GM12878 (cell line): Measurements from ENCODE around the gene LCN12. TPM values are rescaled to one million over a fixed set of nuclear protein-coding genes. Genes with fewer than 3 reads are reported as not detected.

Experiments
- ATAC-seq: fragments of 200-7000 bp; cut with Tn5 transposase; 3 replicates; pipeline ENCODE4 v1.9.1; 2020; ENCODE audit warnings: mild to moderate bottlenecking, moderate library complexity
- BruUV-seq: library from RNA; stranded (reverse); fragments of 400-500 nt; replicated peaks from 2 replicates; lab custom pipeline; 2021; lab: Mats Ljungman, UMichigan
- CTCF ChIA-PET: fragments of 300-600 bp; sonication (Branson Sonifier 250); formaldehyde crosslinking; extraction: SDS; loops from one replicate; lab custom pipeline; 2021; ENCODE audit warnings: inconsistent platforms; lab: Yijun Ruan, JAX
- POLR2A ChIA-PET: fragments of 350-600 bp; formaldehyde crosslinking; extraction: SDS; loops from one replicate; lab custom pipeline; 2021; ENCODE audit warnings: inconsistent platforms; lab: Charles Lee
- RAD21 ChIA-PET: fragments of 300-600 bp; sonication (Branson Sonifier 250); formaldehyde crosslinking; loops from one replicate; lab custom pipeline; 2023; ENCODE audit warnings: antibody characterized with exemption; ENCODE audit not compliant: unreplicated experiment; lab: Charles Lee
- SMC1A ChIA-PET: fragments of 300-600 bp; sonication (Branson Sonifier 250); formaldehyde crosslinking; loops from one replicate; lab custom pipeline; 2023; ENCODE audit not compliant: unreplicated experiment, uncharacterized antibody; lab: Charles Lee
- DNase-seq: peaks from one replicate; pipeline ENCODE4 v3.0.0-alpha.2; 2011; ENCODE audit warnings: low read depth, low spot score
- FAIRE-seq: peaks from 3 replicates; lab custom pipeline; 2011; peaks lifted over from hg19 to GRCh38; lab: Jason Lieb, UNC
- H2AFZ ChIP-seq: 2 replicates; pipeline ENCODE4 v1.6.0; 2011; ENCODE audit warnings: low read depth, low read length, control low read depth; ENCODE audit not compliant: control insufficient read depth
- H3K27ac ChIP-seq: 2 replicates; pipeline ENCODE4 v1.5.1; 2011; ENCODE audit warnings: control low read depth; ENCODE audit not compliant: control insufficient read depth, insufficient read depth
- H3K27me3 ChIP-seq, 2 experiments: replicated peaks in 1 of 2; 2 replicates each; pipeline versions ENCODE4 v1.6.0 to v1.6.1; 2011; ENCODE audit warnings: low read length in 1 of 2; ENCODE audit not compliant: control insufficient read depth in 2 of 2, insufficient read depth in 2 of 2
- H3K36me3 ChIP-seq, 2 experiments: 2 replicates each; pipeline ENCODE4 v1.5.1; 2011; ENCODE audit warnings: low read length in 1 of 2; ENCODE audit not compliant: control insufficient read depth in 2 of 2, insufficient read depth in 2 of 2
- H3K4me1 ChIP-seq: 2 replicates; pipeline ENCODE4 v1.6.1; 2011; ENCODE audit warnings: mild to moderate bottlenecking, low read length, moderate library complexity, mixed read lengths; ENCODE audit not compliant: control insufficient read depth, insufficient read depth
- H3K4me2 ChIP-seq: 2 replicates; pipeline ENCODE4 v1.6.0; 2011; ENCODE audit warnings: control low read depth; ENCODE audit not compliant: control insufficient read depth, insufficient read depth
- H3K4me3 ChIP-seq: fragments of 200-600 bp; sonication (generic); 2 replicates; pipeline ENCODE4 v1.5.1; 2016
- H3K79me2 ChIP-seq: 2 replicates; pipeline ENCODE4 v1.6.0; 2011; ENCODE audit warnings: low read length; ENCODE audit not compliant: control insufficient read depth, insufficient read depth
- H3K9ac ChIP-seq: 2 replicates; pipeline ENCODE4 v1.8.0; 2011; ENCODE audit warnings: low read length, control low read depth, mixed read lengths; ENCODE audit not compliant: control insufficient read depth, insufficient read depth
- H3K9me3 ChIP-seq: replicated peaks from 3 replicates; pipeline ENCODE4 v1.5.1; 2011; ENCODE audit warnings: mild to moderate bottlenecking, low read length; ENCODE audit not compliant: control insufficient read depth, insufficient read depth
- H4K20me1 ChIP-seq: 2 replicates; pipeline ENCODE4 v1.6.0; 2011; ENCODE audit not compliant: control insufficient read depth, insufficient read depth
- BHLHE40 ChIP-seq, 2 experiments: fragments of 450-650 bp in 1 of 2; IDR thresholded peaks; 2 replicates each; pipeline ENCODE4 v1.6.1; 2011 to 2017; ENCODE audit warnings: low read depth in 2 of 2, borderline replicate concordance in 1 of 2, improper control_type of control experiment in 1 of 2, low read length in 1 of 2, mild to moderate bottlenecking in 1 of 2
- CBX5 ChIP-seq: sonication (generic); IDR thresholded peaks from 2 replicates; pipeline ENCODE4 v1.6.1; 2016; ENCODE audit warnings: low read depth, moderate library complexity, mild to moderate bottlenecking, inconsistent platforms
- CHD1 ChIP-seq: IDR thresholded peaks from 2 replicates; pipeline ENCODE4 v1.6.1; 2012; ENCODE audit warnings: low read depth, low read length, improper control_type of control experiment
- EGR1 ChIP-seq, 2 experiments: IDR thresholded peaks; 1 replicate in 1 of 2; 2 replicates in 1 of 2; pipeline ENCODE4 v1.6.1; 2011 to 2012; ENCODE audit warnings: low read depth in 2 of 2, low read length in 2 of 2, borderline replicate concordance in 1 of 2, mild to moderate bottlenecking in 1 of 2, moderate library complexity in 1 of 2
- MEF2B ChIP-seq: fragments of 450-650 bp; IDR thresholded peaks from 2 replicates; pipeline ENCODE4 v1.6.1; 2018; ENCODE audit warnings: mild to moderate bottlenecking, moderate library complexity; ENCODE audit not compliant: partially characterized antibody, poor library complexity, severe bottlenecking
- STAT3 ChIP-seq: IDR thresholded peaks from 2 replicates; pipeline ENCODE4 v1.6.1; 2011; ENCODE audit warnings: low read depth, low read length, improper control_type of control experiment
- ZZZ3 ChIP-seq: IDR thresholded peaks from 2 replicates; pipeline ENCODE4 v1.6.1; 2011; ENCODE audit warnings: low read depth; ENCODE audit not compliant: control insufficient read depth, insufficient read length
- WGBS: methylation state at CpG from one replicate; pipeline ENCODE4 v1.1.6; 2016; ENCODE audit warnings: low lambda C conversion rate; ENCODE audit not compliant: insufficient replicate concordance, insufficient coverage; ENCODE audit errors: missing lambda C conversion rate; 5-methylcytosine and 5-hydroxymethylcytosine counted together
- in situ Hi-C: fragments of 300-500 bp; cut with MboI; formaldehyde crosslinking; loops from 9 replicates; pipeline ENCODE4 v1.14.3; 2018; ENCODE audit warnings: mixed read lengths
- intact Hi-C: fragments of 100-400 bp; cut with micrococcal nuclease; formaldehyde crosslinking; loops from one replicate; pipeline ENCODE4 v1.14.2; 2022; ENCODE audit not compliant: unreplicated experiment
- polyA plus RNA-seq, 11 experiments: library from polyadenylated mRNA; depleted of rRNA in 4 of 11; unstranded in 6 of 11; stranded (reverse) in 5 of 11; fragments of >200 nt; fragmentation: Nextera tagmentation in 4 of 11; fragmentation: Illumina TruSeq in 1 of 11; extraction: Ambion mirVana in 4 of 11; extraction: Trizol in 1 of 11; gene quantifications; 1 replicate in 1 of 11; 2 replicates in 10 of 11; pipeline versions ENCODE4 v1.2.1 to v1.2.3, GENCODE V29; 2011 to 2016; ENCODE audit warnings: inconsistent platforms in 2 of 11, missing spikeins in 2 of 11, low read depth in 1 of 11
- total RNA-seq, 4 experiments: library from RNA; depleted of rRNA in 3 of 4; stranded (reverse); fragments of >200 nt in 3 of 4; fragmentation: Illumina TruSeq in 1 of 4; extraction: Trizol in 1 of 4; gene quantifications; 2 replicates each; pipeline versions ENCODE4 v1.2.1 to v1.2.3, GENCODE V29; 2013 to 2021
- TF ChIP-seq, protein P1 (sequence below): IDR thresholded peaks from 2 replicates; pipeline ENCODE4 v1.6.1; 2012; ENCODE audit warnings: low read depth, low read length, improper control_type of control experiment
- TF ChIP-seq, protein P2 (sequence below): IDR thresholded peaks from 2 replicates; pipeline ENCODE4 v1.6.1; 2011; ENCODE audit warnings: mild to moderate bottlenecking, low read depth, low read length, moderate library complexity; ENCODE audit not compliant: insufficient replicate concordance

LCN12 gene
- total and polyA plus RNA-seq, 10 of the 15 experiments (the other 5 are each of a cell fraction or from before 2014, with no cell fraction given), result 0.06 to 0.64 (median 0.40) TPM; not detected in 3

DNA sequence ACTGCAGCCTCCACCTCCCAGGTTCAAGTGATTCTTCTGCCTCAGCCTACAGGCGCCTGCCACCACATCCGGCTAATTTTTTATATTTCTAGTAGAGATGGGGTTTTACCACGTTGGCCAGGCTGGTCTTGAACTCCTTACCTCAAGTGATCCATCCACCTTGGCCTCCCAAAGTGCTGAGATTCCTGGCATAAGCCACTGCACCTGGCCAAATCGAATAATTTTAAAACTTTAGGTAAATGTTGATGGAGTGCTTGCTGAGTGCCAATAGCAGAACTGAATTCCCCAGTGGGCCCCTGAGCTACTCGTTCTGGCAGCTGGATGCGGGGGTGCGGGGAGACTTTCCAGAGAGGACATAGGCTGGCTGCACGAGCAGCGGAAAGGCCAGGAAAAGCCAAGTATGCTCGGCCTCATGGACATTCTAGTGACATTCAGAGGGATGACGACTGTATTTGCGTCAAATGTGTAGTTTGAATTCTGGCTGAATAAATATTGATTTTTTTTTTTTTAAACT lies 49.0 kb upstream of the LCN12 start:
- Histone ChIP-seq H2AFZ (no peak overlapping the region), H3K4me1 (peaks cover 51% of the 10 kb centered on the region), H4K20me1 (no peaks in the 10 kb centered on the region), H3K4me3 (no peak overlapping the region), H3K9ac (peak overlapping the region; percentile 35; the same call in 1 of the 2 replicates), H3K79me2 (peaks cover 28% of the 10 kb centered on the region), H3K27me3 (no peaks in the 10 kb centered on the region), H3K36me3 (peaks cover 30 to 43% of the 10 kb centered on the region in 2 experiments), H3K9me3 (peaks cover 5% of the 10 kb centered on the region; the same call in 2 of the 3 replicates), H3K27ac (peak overlapping the region; percentile 99), H3K4me2 (no peak overlapping the region)
- CTCF ChIA-PET, result interaction anchor here (0.8 to 3.1 kb wide), 9 partner anchors 16 to 132 kb away, joined by 3 to 21 read pairs (median 7); partner anchors contain the start of genes AJM1, C8G and TRAF2
- intact Hi-C loops (loop anchor here (2.0 kb wide), 1 partner anchor 16 kb away; the partner anchor contains the start of gene TRAF2), in situ Hi-C loops (no loop called here)
- POLR2A ChIA-PET, result interaction anchor here (0.6 to 3.4 kb wide), 9 partner anchors 12 to 202 kb away, joined by 3 to 41 read pairs (median 4); partner anchors contain the start of genes FBXW5, RABL6 and TRAF2
- ATAC-seq (no peak), FAIRE-seq (no peak), DNase-seq (no peak)
- TF ChIP-seq EGR1 (IDR thresholded peaks at IDR 0.05; ENCODE audit: borderline replicate concordance in 1 of 2, low read depth in 2 of 2, low read length in 2 of 2), result no peak
- WGBS, result 84% methylated on average over 12 of the region's 12 CpGs
- BruUV-seq, result TSS peak; percentile 43
- RAD21 ChIA-PET, result interaction anchor here (1.3 to 2.4 kb wide), 4 partner anchors 17 to 137 kb away, joined by 3 to 30 read pairs (median 14); partner anchors contain the start of gene TRAF2
- SMC1A ChIA-PET, result interaction anchor here (1.8 to 7.5 kb wide), 2 partner anchors 18 to 60 kb away, joined by 6 to 70 read pairs; partner anchors contain the start of gene TRAF2

DNA sequence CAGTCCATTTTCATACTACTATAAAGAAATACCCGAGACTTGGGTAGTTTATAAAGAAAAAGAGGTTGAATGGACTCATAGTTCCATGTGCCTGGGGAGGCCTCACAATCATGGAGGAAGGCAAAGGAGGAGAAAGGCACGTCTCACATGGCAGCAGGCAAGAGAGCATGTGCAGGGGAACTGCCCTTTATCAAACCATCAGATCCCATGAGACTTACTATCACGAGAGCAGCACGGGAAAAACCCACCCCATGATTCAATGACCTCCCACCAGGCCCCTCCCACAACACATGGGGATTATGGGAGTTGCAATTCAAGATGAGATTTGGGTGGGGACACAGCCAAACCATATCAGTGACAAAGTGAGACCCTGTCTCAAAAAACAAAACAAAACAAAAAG lies 45.8 kb upstream of the LCN12 start:
- Histone ChIP-seq H3K27ac (no peak overlapping the region; the same call in 1 of the 2 replicates), H3K4me3 (no peak overlapping the region), H3K79me2 (peaks cover 22% of the 10 kb centered on the region), H3K4me2 (no peak overlapping the region), H3K9ac (no peak overlapping the region), H3K27me3 (no peaks in the 10 kb centered on the region), H4K20me1 (no peaks in the 10 kb centered on the region), H3K36me3 (peaks cover 20 to 45% of the 10 kb centered on the region in 2 experiments), H3K9me3 (peaks cover 5% of the 10 kb centered on the region; the same call in 2 of the 3 replicates), H3K4me1 (peaks cover 21% of the 10 kb centered on the region), H2AFZ (no peak overlapping the region)
- ChIA-PET SMC1A (no interaction called here), RAD21 (no interaction called here), POLR2A (no interaction called here), CTCF (no interaction called here)
- intact Hi-C loops (no loop called here), in situ Hi-C loops (no loop called here)
- BruUV-seq, result no TSS peak
- ATAC-seq (no peak), FAIRE-seq (no peak), DNase-seq (no peak)
- WGBS, result 59% methylated on average over 4 of the region's 4 CpGs
- TF ChIP-seq, protein P1, sequence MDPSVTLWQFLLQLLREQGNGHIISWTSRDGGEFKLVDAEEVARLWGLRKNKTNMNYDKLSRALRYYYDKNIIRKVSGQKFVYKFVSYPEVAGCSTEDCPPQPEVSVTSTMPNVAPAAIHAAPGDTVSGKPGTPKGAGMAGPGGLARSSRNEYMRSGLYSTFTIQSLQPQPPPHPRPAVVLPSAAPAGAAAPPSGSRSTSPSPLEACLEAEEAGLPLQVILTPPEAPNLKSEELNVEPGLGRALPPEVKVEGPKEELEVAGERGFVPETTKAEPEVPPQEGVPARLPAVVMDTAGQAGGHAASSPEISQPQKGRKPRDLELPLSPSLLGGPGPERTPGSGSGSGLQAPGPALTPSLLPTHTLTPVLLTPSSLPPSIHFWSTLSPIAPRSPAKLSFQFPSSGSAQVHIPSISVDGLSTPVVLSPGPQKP, result no peak
- TF ChIP-seq BHLHE40 (IDR thresholded peaks at IDR 0.05; ENCODE audit: borderline replicate concordance in 1 of 2, low read depth in 2 of 2, low read length in 1 of 2) (peak in 1 of 2 experiments; percentile 41; a peak in 2 of 4 replicates), CHD1 (no peak), ZZZ3 (no peak), MEF2B (peak; percentile 55), CBX5 (no peak), STAT3 (no peak)
- TF ChIP-seq, protein P2, sequence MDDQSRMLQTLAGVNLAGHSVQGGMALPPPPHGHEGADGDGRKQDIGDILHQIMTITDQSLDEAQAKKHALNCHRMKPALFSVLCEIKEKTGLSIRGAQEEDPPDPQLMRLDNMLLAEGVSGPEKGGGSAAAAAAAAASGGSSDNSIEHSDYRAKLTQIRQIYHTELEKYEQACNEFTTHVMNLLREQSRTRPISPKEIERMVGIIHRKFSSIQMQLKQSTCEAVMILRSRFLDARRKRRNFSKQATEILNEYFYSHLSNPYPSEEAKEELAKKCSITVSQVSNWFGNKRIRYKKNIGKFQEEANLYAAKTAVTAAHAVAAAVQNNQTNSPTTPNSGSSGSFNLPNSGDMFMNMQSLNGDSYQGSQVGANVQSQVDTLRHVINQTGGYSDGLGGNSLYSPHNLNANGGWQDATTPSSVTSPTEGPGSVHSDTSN, result no peak
